Medulla oblongata (tissue), 1 donor: ENCODE measurements around the gene OR2F1.

Experiments used
- DNase-seq: peaks from one replicate; pipeline ENCODE4 v3.0.0-alpha.2; 2015; ENCODE audit errors: extremely low spot score

Gene OR2F1

GRCh38 chr7:143954544-143954943, at the start of gene OR2F1:
TSS of gene OR2F1 (plus strand) at chr7:143954844. CDS start at chr7:143959971, 5,127 bp downstream.
- no peak for DNase-seq

GRCh38 chr7:143905509-143905908, 49.1 kb upstream of the OR2F1 start:
- DNase-seq, result no peak

DNA sequence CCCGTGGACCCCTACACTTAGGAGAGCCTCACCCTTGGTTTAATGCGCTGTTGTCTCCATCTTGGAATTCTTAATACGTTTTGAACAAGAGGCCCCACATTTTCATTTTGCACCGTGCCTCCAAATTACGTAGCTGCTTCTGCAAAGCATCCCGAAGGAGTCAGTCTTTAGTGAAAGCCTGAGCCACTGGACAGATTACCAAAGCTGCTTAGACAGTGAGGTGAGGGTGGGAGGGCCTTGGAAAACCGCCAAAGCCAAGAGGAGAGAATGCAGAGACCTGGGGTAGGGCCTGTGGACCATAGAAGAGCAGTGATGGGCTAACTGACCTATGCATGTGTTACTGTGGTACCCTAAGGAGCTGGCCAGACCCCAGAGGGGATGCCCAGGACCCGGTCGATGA, 48.5 kb upstream of the OR2F1 start:
- DNase-seq, result no peak

DNA sequence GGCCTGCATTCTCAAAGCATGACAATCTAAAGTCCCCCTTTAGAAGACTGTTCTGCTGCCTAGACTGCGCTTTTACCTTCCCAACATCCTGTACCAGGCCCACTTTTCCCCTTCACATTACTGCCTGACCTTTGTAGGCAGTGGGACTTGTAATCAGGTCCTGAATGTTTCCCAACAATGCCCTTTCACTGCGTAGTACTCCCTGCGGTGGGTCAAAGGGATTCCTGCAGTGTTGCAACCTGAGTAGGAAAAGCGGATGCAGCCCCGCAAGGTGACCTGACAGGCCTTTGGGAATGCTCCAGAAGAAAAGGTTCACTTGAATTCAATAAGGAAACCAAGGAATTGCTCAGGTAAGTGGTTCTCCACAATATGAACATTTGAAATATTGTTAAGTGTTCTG, 47.7 kb upstream of the OR2F1 start:
- no peak for DNase-seq

- DNase-seq, result no peak
Observed at GRCh38 chr7:143908120-143908519, 46.5 kb upstream of the OR2F1 start.

- DNase-seq, result no peak
Observed at GRCh38 chr7:143909863-143910262, 44.8 kb upstream of the OR2F1 start.

DNA sequence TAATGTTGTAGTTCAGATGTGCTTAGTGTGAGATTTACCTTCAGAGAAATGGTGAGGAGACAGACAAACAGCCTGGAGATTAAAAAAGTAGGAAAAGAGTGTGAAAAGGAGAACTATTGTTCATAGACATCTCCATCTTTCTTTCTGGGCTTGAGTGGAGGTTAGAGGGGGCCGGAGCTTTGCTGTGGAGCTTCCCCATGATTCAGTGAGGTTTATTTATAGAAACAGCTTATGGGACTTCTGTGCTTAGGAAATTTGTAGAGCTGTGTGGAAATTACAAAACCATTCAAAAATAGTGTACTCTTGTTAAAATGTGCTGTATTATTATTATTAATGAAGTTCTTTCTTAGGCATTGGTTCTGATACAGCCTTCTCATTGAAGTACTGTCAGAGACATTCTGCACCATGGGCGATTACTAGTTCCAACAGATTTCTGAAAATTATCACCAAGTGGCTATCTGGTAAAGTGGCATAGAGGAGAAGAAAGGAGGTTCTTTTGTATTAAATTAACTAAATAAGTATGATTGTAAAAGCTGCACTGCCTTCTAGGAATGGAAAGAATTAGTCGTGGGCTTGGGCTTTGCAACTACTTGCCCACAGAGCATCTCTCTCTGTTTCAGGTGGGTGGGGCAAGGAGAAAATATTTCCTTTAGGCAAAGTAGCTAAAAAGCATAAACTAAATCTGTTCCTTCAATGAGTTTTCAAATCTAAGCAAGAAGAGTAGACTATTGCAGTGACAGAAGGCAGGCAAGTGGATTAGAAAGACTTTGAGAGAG, 44.0 kb upstream of the OR2F1 start:
- no peak for DNase-seq

DNA sequence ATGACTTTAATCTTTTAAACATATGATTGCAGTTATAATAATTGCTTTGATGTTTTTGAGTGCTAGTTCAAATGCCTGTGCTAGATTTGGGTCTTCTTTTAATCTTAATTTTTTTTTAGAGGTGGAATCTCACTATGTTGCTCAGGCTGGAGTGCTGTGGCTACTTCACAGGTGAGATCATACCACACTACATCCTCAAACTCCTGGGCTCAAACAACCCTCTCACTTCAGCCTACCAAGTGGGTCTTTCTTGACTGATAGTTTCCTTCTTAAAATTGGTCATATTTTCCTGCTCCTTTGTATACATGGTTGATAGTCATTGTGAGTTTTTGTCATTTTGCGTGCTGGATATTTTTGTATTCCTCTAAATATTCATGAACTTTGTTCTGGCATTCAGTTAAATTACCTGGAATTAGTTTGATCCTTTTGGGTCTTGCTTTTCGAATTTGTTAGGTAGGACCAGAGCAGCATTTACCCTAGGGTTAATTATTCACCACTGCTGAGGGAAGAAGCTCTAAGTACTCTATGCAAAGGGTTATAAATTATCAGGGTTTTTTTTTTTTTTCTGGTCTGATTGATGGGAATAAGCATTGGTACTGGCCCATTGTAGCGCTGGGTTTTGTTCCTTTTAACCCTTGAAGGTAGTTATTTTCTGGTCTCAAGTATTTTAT, 40.6 kb upstream of the OR2F1 start:
- no peak for DNase-seq

GRCh38 chr7:143914938-143915652, 39.5 kb upstream of the OR2F1 start:
- no peak for DNase-seq

DNA sequence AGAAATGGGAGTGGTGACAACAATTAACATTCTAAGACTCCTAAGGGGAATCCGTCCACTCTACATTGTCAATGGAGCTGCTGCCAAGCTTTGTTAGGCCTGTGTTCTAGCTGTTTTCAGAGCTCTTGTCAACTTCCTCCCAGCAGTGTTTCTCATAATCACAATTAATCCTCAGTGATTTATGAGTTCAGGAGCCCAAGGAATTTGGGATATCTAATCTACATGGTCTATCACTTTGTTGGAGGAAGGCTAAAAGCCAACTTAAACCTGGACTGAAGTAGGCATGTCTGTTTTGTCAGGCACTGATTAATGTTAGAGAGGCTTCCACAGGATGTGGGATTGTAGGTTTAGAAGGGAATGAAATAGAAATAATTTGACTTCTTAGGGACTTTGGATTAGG, 29.8 kb upstream of the OR2F1 start:
- DNase-seq, result no peak

DNA sequence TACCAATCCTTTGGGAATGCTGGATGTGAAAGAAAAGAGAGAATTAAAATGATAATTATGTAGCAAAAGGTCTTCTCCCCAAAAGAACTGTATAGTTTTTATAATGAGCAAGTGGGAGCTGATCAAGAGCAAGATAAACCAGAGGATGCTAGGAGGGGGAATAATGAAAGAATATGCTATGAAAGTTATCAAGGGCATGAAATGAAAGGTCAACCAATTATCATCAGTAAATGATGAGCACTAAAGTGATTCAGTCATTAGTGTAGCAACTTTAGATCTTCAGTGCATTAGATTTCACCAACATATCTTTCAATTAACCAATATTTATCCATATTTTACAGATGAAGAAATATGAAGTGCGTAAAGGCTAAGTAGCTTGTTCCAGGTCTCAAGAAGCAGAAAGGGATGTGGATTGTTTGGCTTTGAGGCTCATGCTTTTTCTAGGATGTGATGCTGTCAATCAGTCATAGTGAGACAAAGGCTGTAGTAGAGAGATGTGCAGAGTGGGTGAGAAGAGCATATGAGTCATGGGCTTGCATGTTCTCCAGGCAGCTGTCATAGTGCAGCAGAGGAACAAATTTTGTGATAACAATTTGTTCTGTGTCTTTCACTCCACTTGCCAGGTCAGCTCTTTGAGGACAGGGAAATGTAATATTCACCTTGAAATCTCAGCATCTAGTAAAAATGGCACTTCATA, 25.3 kb upstream of the OR2F1 start:
- DNase-seq, result no peak

- DNase-seq, result no peak
Observed at GRCh38 chr7:143931739-143932138, 22.9 kb upstream of the OR2F1 start.

- no peak for DNase-seq
Observed at GRCh38 chr7:143934526-143935325, 19.9 kb upstream of the OR2F1 start, which contains the start of gene OR2F2. TSS of gene OR2F2 (plus strand) at chr7:143935233. CDS start at chr7:143935233, 0 bp downstream.

GRCh38 chr7:143936087-143937009, 18.3 kb upstream of the OR2F1 start:
- DNase-seq, result no peak

GRCh38 chr7:143938379-143939243, 16.0 kb upstream of the OR2F1 start:
- no peak for DNase-seq

DNA sequence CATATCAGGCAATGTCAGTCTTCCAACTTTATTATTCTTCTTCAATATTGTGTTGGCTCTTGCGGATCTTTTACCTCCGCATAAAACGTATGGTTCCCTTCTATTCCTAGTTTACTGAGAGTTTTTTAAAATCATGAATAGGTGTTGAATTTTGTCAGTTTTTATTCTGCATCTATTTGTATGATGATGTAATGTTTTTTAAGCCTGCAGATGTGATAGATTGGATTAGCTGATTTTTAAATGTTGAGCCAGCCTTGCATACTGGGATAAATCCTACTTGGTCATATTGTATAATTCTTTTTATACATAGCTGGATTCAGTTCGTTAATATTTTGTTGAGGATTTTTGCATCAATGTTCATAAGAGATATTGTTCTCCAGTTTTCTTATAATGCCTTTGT, 9.2 kb upstream of the OR2F1 start:
- no peak for DNase-seq

- no peak for DNase-seq
Observed at GRCh38 chr7:143947111-143947510, 7.5 kb upstream of the OR2F1 start.

DNA sequence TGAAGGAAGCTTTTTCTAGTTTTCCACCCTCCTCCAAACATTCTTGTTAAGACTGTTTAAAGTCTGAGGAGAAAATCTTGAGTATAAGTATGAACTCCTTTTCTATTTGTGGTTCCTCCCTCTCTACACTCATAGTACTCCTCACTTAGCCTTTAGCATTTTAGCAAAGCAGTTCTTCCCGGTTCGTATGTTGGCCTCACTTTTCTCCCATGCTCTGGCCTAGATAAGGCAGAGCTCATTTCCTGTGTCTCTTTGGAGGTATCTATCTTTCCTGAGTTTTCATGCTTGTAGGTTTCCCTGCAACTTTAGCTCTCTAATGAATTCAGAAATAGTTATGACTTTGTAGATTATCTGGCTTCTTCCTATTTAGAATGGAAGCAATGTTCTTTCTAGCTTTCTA, 5.9 kb upstream of the OR2F1 start:
- DNase-seq, result no peak

GRCh38 chr7:143953421-143953820, 1.2 kb upstream of the OR2F1 start:
- DNase-seq, result no peak
